PC-3 (cell line): Measurements from ENCODE around the gene AHDC1.

Experiments used
- EZH2phosphoT487 ChIP-seq: fragments of 300-600 bp; sonication (generic); IDR thresholded peaks from 2 replicates; pipeline ENCODE4 v1.6.1; 2018; ENCODE audit warnings: mild to moderate bottlenecking, antibody characterized with exemption, low read length, borderline replicate concordance
- TF ChIP-seq, protein P1 (sequence below): fragments of 300-600 bp; sonication (generic); conservative IDR thresholded peaks from 2 replicates; pipeline ENCODE4 v1.5.1; 2017; ENCODE audit warnings: antibody characterized with exemption, low read depth, mild to moderate bottlenecking, low read length

DNA sequence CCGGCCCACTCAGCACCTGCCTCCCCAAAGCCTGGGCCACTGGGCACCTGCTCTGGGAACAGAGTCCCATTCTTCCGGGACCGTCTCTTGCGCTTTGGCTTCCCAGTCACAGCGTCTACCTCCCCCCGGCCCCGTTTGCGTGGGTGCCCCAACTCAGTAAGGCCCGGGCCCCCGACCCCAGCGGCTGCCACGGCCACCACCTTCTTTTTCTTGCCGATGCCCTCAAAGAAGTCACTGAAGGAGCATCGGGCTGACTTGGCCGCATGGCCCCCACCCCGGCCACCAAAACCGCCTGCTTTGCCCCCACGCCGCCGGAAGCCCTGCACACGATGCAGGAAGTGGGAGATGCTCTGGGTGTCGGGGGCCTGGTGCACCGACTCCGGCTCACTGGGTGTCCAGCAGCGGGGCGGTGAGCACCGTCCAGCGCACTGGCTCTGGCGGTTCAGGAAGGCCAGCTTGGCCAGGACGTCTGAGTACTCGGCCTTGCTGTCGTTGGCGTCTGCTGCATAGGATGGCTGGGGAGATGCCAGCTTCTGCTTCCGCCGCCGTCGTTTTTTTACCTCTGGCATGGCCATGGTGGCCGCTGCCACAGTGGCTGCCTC is 54.0 kb downstream of the AHDC1 start:
- TF ChIP-seq, protein P1, sequence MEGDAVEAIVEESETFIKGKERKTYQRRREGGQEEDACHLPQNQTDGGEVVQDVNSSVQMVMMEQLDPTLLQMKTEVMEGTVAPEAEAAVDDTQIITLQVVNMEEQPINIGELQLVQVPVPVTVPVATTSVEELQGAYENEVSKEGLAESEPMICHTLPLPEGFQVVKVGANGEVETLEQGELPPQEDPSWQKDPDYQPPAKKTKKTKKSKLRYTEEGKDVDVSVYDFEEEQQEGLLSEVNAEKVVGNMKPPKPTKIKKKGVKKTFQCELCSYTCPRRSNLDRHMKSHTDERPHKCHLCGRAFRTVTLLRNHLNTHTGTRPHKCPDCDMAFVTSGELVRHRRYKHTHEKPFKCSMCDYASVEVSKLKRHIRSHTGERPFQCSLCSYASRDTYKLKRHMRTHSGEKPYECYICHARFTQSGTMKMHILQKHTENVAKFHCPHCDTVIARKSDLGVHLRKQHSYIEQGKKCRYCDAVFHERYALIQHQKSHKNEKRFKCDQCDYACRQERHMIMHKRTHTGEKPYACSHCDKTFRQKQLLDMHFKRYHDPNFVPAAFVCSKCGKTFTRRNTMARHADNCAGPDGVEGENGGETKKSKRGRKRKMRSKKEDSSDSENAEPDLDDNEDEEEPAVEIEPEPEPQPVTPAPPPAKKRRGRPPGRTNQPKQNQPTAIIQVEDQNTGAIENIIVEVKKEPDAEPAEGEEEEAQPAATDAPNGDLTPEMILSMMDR = no peak
- no peak for TF ChIP-seq EZH2phosphoT487
